ENCODE data around the gene CHMP2B. TPM values are rescaled to one million over a fixed set of nuclear protein-coding genes. Genes with fewer than 3 reads are reported as not detected.

CHMP2B gene
- total and polyA plus RNA-seq, 2 of the 8 experiments (the other 6 are each of a cell fraction or from before 2014, with no cell fraction given), result 14.0 to 56.5 TPM

GRCh38 chr3:87209111-87209510, 18.0 kb upstream of the CHMP2B start (continued):
- TF ChIP-seq EP300 (IDR thresholded peaks at IDR 0.05; ENCODE audit: borderline replicate concordance in 1 of 2, low read depth in 2 of 2, low read length in 2 of 2), result no peak

Measured in H1 (cell line).